ENCODE measurements around the gene CFAP77. TPM values are rescaled to one million over a fixed set of nuclear protein-coding genes. Genes with fewer than 3 reads are reported as not detected.

CFAP77 gene
- total RNA-seq, 1 donor from 2014 or later = 0.36 TPM

DNA sequence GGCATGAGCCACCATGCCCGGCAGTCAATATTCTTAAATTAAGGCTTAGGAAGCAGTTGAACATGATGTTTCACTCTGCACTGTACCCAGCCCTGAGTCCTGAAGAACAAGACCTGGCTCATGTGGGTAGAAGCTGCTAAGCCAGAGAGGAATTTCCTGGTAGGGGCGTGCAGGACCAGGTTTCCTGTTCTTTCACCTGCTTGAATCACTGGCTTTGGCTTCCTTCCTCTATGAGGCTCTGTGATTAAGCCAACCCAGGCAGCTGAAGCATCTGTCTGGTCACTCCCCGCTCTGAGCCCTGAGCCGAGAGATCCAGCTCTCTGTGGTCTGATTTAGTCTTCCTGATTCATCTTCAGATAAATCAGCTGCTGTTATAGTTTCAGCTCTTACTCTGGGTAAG lies 29.1 kb downstream of the CFAP77 start:
- H4K20me1 ChIP-seq (ENCODE audit: insufficient read depth, low read length) = no peaks in the 10 kb centered on the region
- peaks cover 33% of the 10 kb centered on the region for H3K27me3 ChIP-seq (ENCODE audit: insufficient read depth, low read length)
- H3K4me1 ChIP-seq (ENCODE audit: insufficient read depth, low read length) = no peaks in the 10 kb centered on the region
- no peaks in the 10 kb centered on the region for H3K79me2 ChIP-seq (ENCODE audit: insufficient read depth, low read length)
- no peaks in the 10 kb centered on the region for H3K36me3 ChIP-seq (ENCODE audit: insufficient read depth, low read length)
- no peak overlapping the region for H3K9ac ChIP-seq (ENCODE audit: low read length)
- Mint-ChIP-seq H3K4me3 (ENCODE audit: unreplicated experiment) (no peak overlapping the region), H3K4me1 (ENCODE audit: low read depth, unreplicated experiment) (peaks cover 8% of the 10 kb centered on the region), H3K9me3 (ENCODE audit: unreplicated experiment) (no peaks in the 10 kb centered on the region), H3K27ac (ENCODE audit: unreplicated experiment) (no peak overlapping the region), H3K27me3 (ENCODE audit: low read depth, unreplicated experiment) (peaks cover 21% of the 10 kb centered on the region), H3K36me3 (ENCODE audit: low read depth, unreplicated experiment) (no peaks in the 10 kb centered on the region)
- no peaks in the 10 kb centered on the region for H3K9me3 ChIP-seq (ENCODE audit: insufficient read depth, low read depth, low read length)
- FAIRE-seq (no peak), DNase-seq (ENCODE audit: low read depth) (no peak)
- H3K4me2 ChIP-seq (ENCODE audit: low read length) = no peak overlapping the region
- no peak overlapping the region for H2AFZ ChIP-seq (ENCODE audit: low read depth, low read length)
- H3K27ac ChIP-seq (ENCODE audit: low read depth, low read length) = no peak overlapping the region
- no peak for TF ChIP-seq EZH2 (IDR thresholded peaks at IDR 0.05; ENCODE audit: insufficient read depth, low read length)
- TF ChIP-seq, protein P1, sequence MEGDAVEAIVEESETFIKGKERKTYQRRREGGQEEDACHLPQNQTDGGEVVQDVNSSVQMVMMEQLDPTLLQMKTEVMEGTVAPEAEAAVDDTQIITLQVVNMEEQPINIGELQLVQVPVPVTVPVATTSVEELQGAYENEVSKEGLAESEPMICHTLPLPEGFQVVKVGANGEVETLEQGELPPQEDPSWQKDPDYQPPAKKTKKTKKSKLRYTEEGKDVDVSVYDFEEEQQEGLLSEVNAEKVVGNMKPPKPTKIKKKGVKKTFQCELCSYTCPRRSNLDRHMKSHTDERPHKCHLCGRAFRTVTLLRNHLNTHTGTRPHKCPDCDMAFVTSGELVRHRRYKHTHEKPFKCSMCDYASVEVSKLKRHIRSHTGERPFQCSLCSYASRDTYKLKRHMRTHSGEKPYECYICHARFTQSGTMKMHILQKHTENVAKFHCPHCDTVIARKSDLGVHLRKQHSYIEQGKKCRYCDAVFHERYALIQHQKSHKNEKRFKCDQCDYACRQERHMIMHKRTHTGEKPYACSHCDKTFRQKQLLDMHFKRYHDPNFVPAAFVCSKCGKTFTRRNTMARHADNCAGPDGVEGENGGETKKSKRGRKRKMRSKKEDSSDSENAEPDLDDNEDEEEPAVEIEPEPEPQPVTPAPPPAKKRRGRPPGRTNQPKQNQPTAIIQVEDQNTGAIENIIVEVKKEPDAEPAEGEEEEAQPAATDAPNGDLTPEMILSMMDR (IDR thresholded peaks at IDR 0.05; ENCODE audit: insufficient read depth, low read depth, low read length) = no peak
- H3K4me3 ChIP-seq (ENCODE audit: insufficient read depth, low read depth, low read length) = no peak overlapping the region

DNA sequence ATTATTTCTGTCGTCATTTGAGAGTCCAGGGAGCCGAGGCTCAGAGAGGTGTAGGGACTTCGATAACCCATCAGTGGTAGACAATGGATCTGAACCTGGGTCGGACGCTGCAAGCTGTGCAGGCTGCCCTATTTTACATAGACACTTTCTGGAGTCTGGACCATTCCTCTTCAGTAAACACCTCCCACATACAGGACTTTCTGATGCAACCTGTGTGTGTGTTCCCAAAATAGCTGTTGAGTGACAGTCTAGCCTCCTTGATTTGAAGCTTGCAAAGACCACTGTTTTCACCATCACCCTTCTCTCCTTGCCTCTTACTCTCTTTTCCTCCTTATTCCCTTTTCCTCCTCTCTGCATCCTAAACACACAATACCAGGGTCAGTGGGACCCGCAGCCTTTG lies 30.7 kb downstream of the CFAP77 start:
- H3K79me2 ChIP-seq (ENCODE audit: insufficient read depth, low read length) = no peaks in the 10 kb centered on the region
- H3K27me3 Mint-ChIP-seq (ENCODE audit: low read depth, unreplicated experiment) = peaks cover 21% of the 10 kb centered on the region
- DNase-seq (ENCODE audit: low read depth) (no peak), FAIRE-seq (no peak)
- peaks cover 21% of the 10 kb centered on the region for H3K27me3 ChIP-seq (ENCODE audit: insufficient read depth, low read length)
- H3K9ac ChIP-seq (ENCODE audit: low read length) = no peak overlapping the region
- H2AFZ ChIP-seq (ENCODE audit: low read depth, low read length) = no peak overlapping the region
- no peaks in the 10 kb centered on the region for H3K36me3 Mint-ChIP-seq (ENCODE audit: low read depth, unreplicated experiment)
- H3K4me1 Mint-ChIP-seq (ENCODE audit: low read depth, unreplicated experiment) = peaks cover 8% of the 10 kb centered on the region
- no peak overlapping the region for H3K27ac Mint-ChIP-seq (ENCODE audit: unreplicated experiment)
- no peak overlapping the region for H3K4me2 ChIP-seq (ENCODE audit: low read length)
- no peaks in the 10 kb centered on the region for H3K36me3 ChIP-seq (ENCODE audit: insufficient read depth, low read length)
- no peak overlapping the region for H3K4me3 Mint-ChIP-seq (ENCODE audit: unreplicated experiment)
- H3K9me3 Mint-ChIP-seq (ENCODE audit: unreplicated experiment) = no peaks in the 10 kb centered on the region
- no peak overlapping the region for H3K4me3 ChIP-seq (ENCODE audit: insufficient read depth, low read depth, low read length)
- H3K9me3 ChIP-seq (ENCODE audit: insufficient read depth, low read depth, low read length) = no peaks in the 10 kb centered on the region
- no peak overlapping the region for H3K27ac ChIP-seq (ENCODE audit: low read depth, low read length)
- no peaks in the 10 kb centered on the region for H3K4me1 ChIP-seq (ENCODE audit: insufficient read depth, low read length)
- no peaks in the 10 kb centered on the region for H4K20me1 ChIP-seq (ENCODE audit: insufficient read depth, low read length)
- TF ChIP-seq, protein P1 (IDR thresholded peaks at IDR 0.05; ENCODE audit: insufficient read depth, low read depth, low read length) = no peak
- no peak for TF ChIP-seq EZH2 (IDR thresholded peaks at IDR 0.05; ENCODE audit: insufficient read depth, low read length)

DNA sequence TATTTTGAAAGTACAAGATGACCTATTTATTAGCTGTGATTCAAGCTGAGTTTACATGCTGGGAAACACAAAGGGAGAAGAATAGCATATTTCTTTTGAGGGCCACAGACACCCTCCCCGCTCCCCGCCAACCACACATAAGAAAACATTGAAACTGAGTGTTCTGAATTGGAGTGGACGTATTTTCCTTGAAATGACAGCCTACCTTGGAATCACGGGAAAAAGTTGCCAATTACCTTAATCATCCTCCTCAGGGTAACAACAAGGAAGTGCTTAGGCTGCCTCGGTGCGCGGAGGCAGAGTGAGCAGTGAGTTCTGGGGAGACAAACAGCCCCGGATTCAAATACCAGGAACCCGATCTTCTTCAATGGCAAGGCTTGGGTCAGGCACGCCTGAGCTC lies 31.4 kb downstream of the CFAP77 start:
- Histone ChIP-seq H3K4me2 (ENCODE audit: low read length) (no peak overlapping the region), H3K27me3 (ENCODE audit: insufficient read depth, low read length) (peaks cover 16% of the 10 kb centered on the region), H3K4me1 (ENCODE audit: insufficient read depth, low read length) (no peaks in the 10 kb centered on the region), H3K9me3 (ENCODE audit: insufficient read depth, low read depth, low read length) (no peaks in the 10 kb centered on the region), H3K79me2 (ENCODE audit: insufficient read depth, low read length) (no peaks in the 10 kb centered on the region), H2AFZ (ENCODE audit: low read depth, low read length) (no peak overlapping the region), H3K27ac (ENCODE audit: low read depth, low read length) (no peak overlapping the region), H3K9ac (ENCODE audit: low read length) (no peak overlapping the region), H4K20me1 (ENCODE audit: insufficient read depth, low read length) (no peaks in the 10 kb centered on the region), H3K36me3 (ENCODE audit: insufficient read depth, low read length) (no peaks in the 10 kb centered on the region), H3K4me3 (ENCODE audit: insufficient read depth, low read depth, low read length) (no peak overlapping the region)
- Mint-ChIP-seq H3K4me1 (ENCODE audit: low read depth, unreplicated experiment) (peaks cover 8% of the 10 kb centered on the region), H3K9me3 (ENCODE audit: unreplicated experiment) (no peaks in the 10 kb centered on the region), H3K36me3 (ENCODE audit: low read depth, unreplicated experiment) (no peaks in the 10 kb centered on the region), H3K27ac (ENCODE audit: unreplicated experiment) (no peak overlapping the region), H3K27me3 (ENCODE audit: low read depth, unreplicated experiment) (peaks cover 17% of the 10 kb centered on the region), H3K4me3 (ENCODE audit: unreplicated experiment) (no peak overlapping the region)
- FAIRE-seq = no peak
- TF ChIP-seq, protein P1 (IDR thresholded peaks at IDR 0.05; ENCODE audit: insufficient read depth, low read depth, low read length) = no peak
- TF ChIP-seq EZH2 (IDR thresholded peaks at IDR 0.05; ENCODE audit: insufficient read depth, low read length) = no peak
- DNase-seq (ENCODE audit: low read depth) = no peak
